Naive thymus-derived CD8-positive, alpha-beta T cell (primary cell): ENCODE data around the gene OR13A1. TPM values are rescaled to one million over a fixed set of nuclear protein-coding genes. Genes with fewer than 3 reads are reported as not detected.
"Not testable (repeated sequence)": the region's sequence is repeated elsewhere in the genome, so short reads cannot be mapped to it uniquely, and the experiment has no call there.

Source experiments
- ATAC-seq, 2 donors: fragments of 150-1000 bp; cut with Tn5 transposase in 1 of 2; sonication (Bioruptor Pico), chemical (Tn5 transposase) in 1 of 2; 1 replicate in 1 of 2; 2 replicates in 1 of 2; pipeline ENCODE4 v1.10.0; 2021; ENCODE audit warnings: mild to moderate bottlenecking in 2 of 2, moderate library complexity in 2 of 2
- POLR2A ChIA-PET: fragments of 350-600 bp; sonication (Branson Sonifier 250); formaldehyde crosslinking; loops from one replicate; lab custom pipeline; 2021; ENCODE audit warnings: antibody characterized with exemption; lab: Charles Lee
- DNase-seq, 10 donors: peaks; one replicate each; pipeline versions ENCODE4 v3.0.0 to v3.0.0-alpha.2; 2020 to 2022
- H3K27ac Mint-ChIP-seq, 10 donors: one replicate each; pipeline ENCODE4 v1.8.0; 2020 to 2022; ENCODE audit warnings: mild to moderate bottlenecking in 10 of 10, mixed read lengths in 10 of 10, moderate library complexity in 4 of 10, inconsistent platforms in 1 of 10
- H3K27me3 Mint-ChIP-seq, 5 donors: one replicate each; pipeline ENCODE4 v1.8.0; 2021 to 2022; ENCODE audit warnings: mixed read lengths in 5 of 5
- H3K36me3 Mint-ChIP-seq, 3 donors: one replicate each; pipeline ENCODE4 v1.8.0; 2020 to 2022; ENCODE audit warnings: mixed read lengths in 3 of 3, mild to moderate bottlenecking in 2 of 3, inconsistent platforms in 1 of 3
- H3K4me1 Mint-ChIP-seq, 4 donors: one replicate each; pipeline ENCODE4 v1.8.0; 2021 to 2022; ENCODE audit warnings: mixed read lengths in 4 of 4
- H3K4me3 Mint-ChIP-seq, 10 donors: one replicate each; pipeline ENCODE4 v1.8.0; 2020 to 2022; ENCODE audit warnings: mild to moderate bottlenecking in 10 of 10, mixed read lengths in 10 of 10, moderate library complexity in 6 of 10, inconsistent platforms in 1 of 10
- H3K9me3 Mint-ChIP-seq, 9 donors: one replicate each; pipeline ENCODE4 v1.8.0; 2020 to 2022; ENCODE audit warnings: mixed read lengths in 9 of 9, mild to moderate bottlenecking in 3 of 9, inconsistent platforms in 1 of 9, moderate library complexity in 1 of 9
- polyA plus RNA-seq, 3 donors: library from polyadenylated mRNA; unstranded; fragments of 300-500 nt; fragmentation: Illumina TruSeq; gene quantifications; one replicate each; pipeline ENCODE4 v1.2.3, GENCODE V29; 2021
- total RNA-seq, 8 experiments: library from RNA in 2 of 8; stranded (reverse) in 2 of 8; gene quantifications; one replicate each; pipeline ENCODE4 v1.2.3 and lab custom pipeline; 2021 to 2026

The OR13A1 gene
- total and polyA plus RNA-seq, 5 experiments from 2014 or later, result 0.15 to 0.29 TPM; not detected in 3

DNA sequence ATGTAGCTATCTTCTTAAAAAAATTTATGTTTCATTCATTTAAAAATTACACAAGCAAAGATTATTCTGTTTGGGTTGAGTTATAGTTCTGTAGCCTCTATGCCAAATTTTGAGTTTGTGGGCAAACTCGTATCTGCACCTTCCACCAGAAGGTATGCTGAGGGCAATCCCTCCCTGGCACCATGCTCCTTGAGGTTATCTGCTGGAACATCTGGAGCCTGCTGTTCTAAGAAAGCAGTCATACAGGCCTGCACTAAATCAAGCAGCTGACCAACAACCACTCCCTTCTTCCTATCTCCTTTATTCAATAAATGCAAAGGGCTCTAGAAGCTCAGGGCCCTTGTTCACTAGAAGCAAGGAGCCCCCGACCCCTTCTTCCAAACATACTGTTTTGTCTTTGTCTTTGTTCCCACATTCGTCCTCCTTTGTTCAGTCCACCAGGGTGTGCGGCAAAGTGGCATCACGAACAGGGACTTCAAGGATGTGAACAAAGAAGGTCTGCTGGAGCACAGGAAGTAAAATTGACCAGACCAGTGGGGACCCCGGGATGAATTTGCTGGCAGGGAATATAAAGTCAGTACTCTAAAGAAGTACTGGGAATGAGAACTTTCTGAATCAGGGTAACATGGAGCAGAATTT lies 36.4 kb downstream of the OR13A1 start:
- POLR2A ChIA-PET, result no interaction called here
- no peak for ATAC-seq
- Mint-ChIP-seq H3K27me3 (peaks cover 0 to 2% (median 0%) of the 10 kb centered on the region in 5 donors), H3K27ac (no peak overlapping the region), H3K4me1 (no peaks in the 10 kb centered on the region), H3K36me3 (no peaks in the 10 kb centered on the region), H3K9me3 (no peaks in the 10 kb centered on the region), H3K4me3 (no peak overlapping the region)
- DNase-seq, result no peak

- ATAC-seq, POLR2A ChIA-PET, H3K9me3 Mint-ChIP-seq: not testable (repeated sequence)
Observed at GRCh38 chr10:45276146-45276545, 39.3 kb downstream of the OR13A1 start.

GRCh38 chr10:45274364-45274763 lies 41.0 kb downstream of the OR13A1 start:
- ATAC-seq (no peak), DNase-seq (no peak)
- POLR2A ChIA-PET, result no interaction called here
- no peaks in the 10 kb centered on the region for H3K36me3 Mint-ChIP-seq
- no peaks in the 10 kb centered on the region for H3K4me1 Mint-ChIP-seq
- peaks cover 0 to 5% (median 0%) of the 10 kb centered on the region in 5 donors for H3K27me3 Mint-ChIP-seq
- peaks cover 0 to 12% (median 0%) of the 10 kb centered on the region in 9 donors for H3K9me3 Mint-ChIP-seq
- no peak overlapping the region for H3K4me3 Mint-ChIP-seq
- no peak overlapping the region for H3K27ac Mint-ChIP-seq

More at GRCh38 chr10:45276146-45276545, 39.3 kb downstream of the OR13A1 start:
- not testable (repeated sequence) for H3K27ac Mint-ChIP-seq, H3K27me3 Mint-ChIP-seq, H3K4me1 Mint-ChIP-seq, H3K36me3 Mint-ChIP-seq, H3K4me3 Mint-ChIP-seq, DNase-seq

DNA sequence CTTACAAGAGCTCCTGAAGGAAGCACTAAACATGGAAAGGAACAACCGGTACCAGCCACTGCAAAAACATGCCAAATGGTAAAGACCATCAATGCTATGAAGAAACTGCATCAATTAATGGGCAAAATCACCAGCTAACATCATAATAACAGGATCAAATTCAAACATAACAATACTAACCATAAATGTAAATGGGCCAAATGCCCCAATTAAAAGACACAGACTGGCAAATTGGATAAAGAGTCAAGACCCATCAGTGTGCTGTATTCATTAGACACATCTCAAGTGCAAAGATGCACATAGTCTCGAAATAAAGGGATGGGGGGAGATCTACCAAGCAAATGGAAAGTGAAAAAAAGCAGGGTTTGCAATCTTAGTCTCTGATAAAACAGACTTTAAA lies 47.6 kb downstream of the OR13A1 start:
- H3K36me3 Mint-ChIP-seq, DNase-seq, H3K4me1 Mint-ChIP-seq, ATAC-seq, POLR2A ChIA-PET, H3K4me3 Mint-ChIP-seq, H3K27ac Mint-ChIP-seq: not testable (repeated sequence)
- H3K9me3 Mint-ChIP-seq, result peaks cover 0 to 36% (median 4%) of the 10 kb centered on the region in 9 donors
- H3K27me3 Mint-ChIP-seq, result peaks cover under 1 to 28% (median 15%) of the 10 kb centered on the region in 5 donors

GRCh38 chr10:45265996-45266395 lies 49.4 kb downstream of the OR13A1 start:
- no peaks in the 10 kb centered on the region for H3K4me1 Mint-ChIP-seq
- H3K4me3 Mint-ChIP-seq, result no peak overlapping the region
- peaks cover 0 to 36% (median 4%) of the 10 kb centered on the region in 9 donors for H3K9me3 Mint-ChIP-seq
- peaks cover 10 to 44% (median 19%) of the 10 kb centered on the region in 5 donors for H3K27me3 Mint-ChIP-seq
- no peak for ATAC-seq
- H3K27ac Mint-ChIP-seq, result no peak overlapping the region
- POLR2A ChIA-PET, result no interaction called here
- no peak for DNase-seq
- H3K36me3 Mint-ChIP-seq, result peaks cover 0 to 2% (median 0%) of the 10 kb centered on the region in 3 donors

DNA sequence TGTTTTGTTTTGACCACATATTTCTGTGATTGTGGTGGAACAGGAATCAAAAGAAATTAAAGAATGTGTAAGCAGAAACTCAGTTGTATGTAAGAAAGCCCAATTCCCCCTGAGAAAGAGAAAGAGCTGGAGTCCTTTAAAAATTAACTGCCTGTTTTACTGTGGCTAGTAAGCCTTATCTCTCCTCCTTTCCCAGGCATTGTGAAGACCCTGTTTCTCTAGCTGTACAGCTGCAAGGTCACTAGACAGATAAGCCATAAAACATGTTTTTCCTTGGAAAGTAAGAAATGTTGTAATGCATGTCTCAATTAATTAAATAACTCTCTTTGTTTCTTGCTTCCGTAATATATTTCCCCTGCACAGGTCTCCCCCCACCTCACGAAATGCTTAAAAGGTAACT lies 53.5 kb downstream of the OR13A1 start:
- peaks cover 0 to 15% (median 3%) of the 10 kb centered on the region in 9 donors for H3K9me3 Mint-ChIP-seq
- no peak overlapping the region for H3K4me3 Mint-ChIP-seq
- H3K36me3 Mint-ChIP-seq, result peaks cover 0 to 2% (median 0%) of the 10 kb centered on the region in 3 donors
- no peak for ATAC-seq
- H3K27ac Mint-ChIP-seq, result no peak overlapping the region
- DNase-seq, result no peak
- H3K27me3 Mint-ChIP-seq, result peaks cover 2 to 40% (median 23%) of the 10 kb centered on the region in 5 donors
- H3K4me1 Mint-ChIP-seq, result no peaks in the 10 kb centered on the region
- POLR2A ChIA-PET, result no interaction called here

GRCh38 chr10:45261243-45261775 lies 54.1 kb downstream of the OR13A1 start:
- Mint-ChIP-seq H3K9me3 (peaks cover 0 to 15% (median 3%) of the 10 kb centered on the region in 9 donors), H3K27ac (no peak overlapping the region)
- DNase-seq, result no peak

DNA sequence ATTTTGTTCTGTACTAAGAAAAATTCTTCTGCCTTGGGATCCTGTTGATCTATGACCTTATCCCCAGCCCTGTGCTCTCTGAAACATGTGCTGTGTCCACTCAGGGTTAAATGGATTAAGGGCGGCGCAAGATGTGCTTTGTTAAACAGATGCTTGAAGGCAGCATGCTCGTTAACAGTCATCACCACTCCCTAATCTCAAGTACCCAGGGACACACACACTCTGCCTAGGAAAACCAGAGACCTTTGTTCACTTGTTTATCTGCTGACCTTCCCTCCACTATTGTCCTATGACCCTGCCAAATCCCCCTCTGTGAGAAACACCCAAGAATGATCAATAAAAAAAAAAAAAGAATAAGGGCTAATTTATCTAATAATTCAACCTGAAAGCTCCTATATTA lies 54.8 kb downstream of the OR13A1 start:
- Mint-ChIP-seq H3K9me3 (peaks cover 0 to 14% (median 3%) of the 10 kb centered on the region in 9 donors), H3K27me3 (peaks cover 0 to 39% (median 23%) of the 10 kb centered on the region in 5 donors)
- not testable (repeated sequence) for H3K27ac Mint-ChIP-seq, H3K36me3 Mint-ChIP-seq, DNase-seq, H3K4me3 Mint-ChIP-seq, H3K4me1 Mint-ChIP-seq, ATAC-seq
- POLR2A ChIA-PET, result interaction anchor here (0.6 kb wide), 1 partner anchor 11 kb away, joined by 3 read pairs; no protein-coding TSS in a partner anchor

More at GRCh38 chr10:45261243-45261775, 54.1 kb downstream of the OR13A1 start:
- peaks cover 0 to 2% (median 0%) of the 10 kb centered on the region in 3 donors for H3K36me3 Mint-ChIP-seq
- no peak overlapping the region for H3K4me3 Mint-ChIP-seq
- peaks cover 0 to 40% (median 23%) of the 10 kb centered on the region in 5 donors for H3K27me3 Mint-ChIP-seq
- ATAC-seq, result no peak
- POLR2A ChIA-PET, result interaction anchor here (0.6 kb wide), 1 partner anchor 11 kb away, joined by 3 read pairs; no protein-coding TSS in a partner anchor
- no peaks in the 10 kb centered on the region for H3K4me1 Mint-ChIP-seq

GRCh38 chr10:45259786-45260495 lies 55.5 kb downstream of the OR13A1 start:
- H3K9me3 Mint-ChIP-seq, POLR2A ChIA-PET, H3K4me3 Mint-ChIP-seq, ATAC-seq, DNase-seq, H3K36me3 Mint-ChIP-seq, H3K4me1 Mint-ChIP-seq, H3K27ac Mint-ChIP-seq: not testable (repeated sequence)
- peaks cover 0 to 32% (median 18%) of the 10 kb centered on the region in 5 donors for H3K27me3 Mint-ChIP-seq

GRCh38 chr10:45257600-45257999 lies 57.8 kb downstream of the OR13A1 start:
- no peak for DNase-seq
- peaks cover 0 to 19% (median 14%) of the 10 kb centered on the region in 5 donors for H3K27me3 Mint-ChIP-seq
- POLR2A ChIA-PET, result interaction anchor here (0.7 kb wide), 1 partner anchor 265 kb away, joined by 9 read pairs; no protein-coding TSS in a partner anchor
- H3K36me3 Mint-ChIP-seq, result no peaks in the 10 kb centered on the region
- peaks cover 0 to 2% (median 0%) of the 10 kb centered on the region in 4 donors for H3K4me1 Mint-ChIP-seq
- no peaks in the 10 kb centered on the region for H3K9me3 Mint-ChIP-seq
- ATAC-seq, result no peak
- H3K27ac Mint-ChIP-seq, result no peak overlapping the region
- no peak overlapping the region for H3K4me3 Mint-ChIP-seq

- POLR2A ChIA-PET, result no interaction called here
- Mint-ChIP-seq H3K9me3 (no peaks in the 10 kb centered on the region), H3K27ac (no peak overlapping the region), H3K4me3 (no peak overlapping the region), H3K27me3 (peaks cover 0 to 8% (median 4%) of the 10 kb centered on the region in 5 donors), H3K36me3 (no peaks in the 10 kb centered on the region), H3K4me1 (peaks cover 0 to 2% (median 0%) of the 10 kb centered on the region in 4 donors)
- no peak for DNase-seq
- ATAC-seq, result no peak
Observed at GRCh38 chr10:45256246-45256645, 59.2 kb downstream of the OR13A1 start.

DNA sequence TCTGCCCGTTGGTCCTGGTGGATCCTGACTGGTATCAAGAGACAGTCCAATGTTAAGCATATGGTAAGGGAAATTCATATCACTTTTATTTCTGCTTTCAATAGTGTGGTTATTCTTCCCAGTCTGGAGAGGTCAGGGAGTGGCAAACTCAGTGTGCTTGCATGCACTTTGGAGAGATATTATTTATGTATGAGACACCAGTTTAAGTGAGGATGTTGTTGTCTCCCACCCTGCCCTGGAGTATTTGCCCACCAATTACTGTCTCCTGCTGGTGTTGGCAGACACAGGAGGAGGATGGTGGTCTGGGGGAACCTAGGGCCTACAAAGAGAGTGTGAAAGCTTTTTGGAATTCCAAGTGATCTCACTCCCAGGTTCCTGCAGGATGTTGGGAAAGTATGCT lies 59.7 kb downstream of the OR13A1 start:
- no peak for ATAC-seq
- DNase-seq, result no peak
- Mint-ChIP-seq H3K27me3 (peaks cover 0 to 8% (median 0%) of the 10 kb centered on the region in 5 donors), H3K36me3 (no peaks in the 10 kb centered on the region), H3K4me3 (no peak overlapping the region), H3K9me3 (no peaks in the 10 kb centered on the region), H3K4me1 (peaks cover 0 to 5% (median 1%) of the 10 kb centered on the region in 4 donors), H3K27ac (no peak overlapping the region)
- POLR2A ChIA-PET, result no interaction called here

DNA sequence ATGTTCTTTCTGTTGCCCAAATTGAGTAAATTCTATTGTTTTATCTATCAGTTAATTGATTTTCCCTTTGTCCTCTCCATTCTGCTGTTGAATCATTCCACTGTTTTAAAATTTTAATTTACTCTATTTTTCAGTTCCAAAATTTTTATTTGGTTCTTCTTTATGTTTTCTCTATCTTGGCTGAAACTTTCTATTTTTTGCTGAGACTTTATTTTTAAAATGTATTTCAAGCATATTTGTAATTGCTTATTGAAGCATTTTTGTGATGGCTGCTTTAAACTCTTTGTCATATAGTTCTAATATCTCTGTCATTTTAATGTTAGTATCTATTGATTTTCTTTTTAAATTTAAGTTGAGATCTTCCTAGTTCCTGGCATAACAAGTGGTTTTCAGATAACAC lies 60.5 kb downstream of the OR13A1 start:
- POLR2A ChIA-PET, result no interaction called here
- Mint-ChIP-seq H3K27me3 (peaks cover 0 to 11% (median 3%) of the 10 kb centered on the region in 5 donors), H3K4me3 (no peak overlapping the region), H3K4me1 (peaks cover 0 to 14% (median 4%) of the 10 kb centered on the region in 4 donors), H3K36me3 (no peaks in the 10 kb centered on the region), H3K9me3 (no peaks in the 10 kb centered on the region), H3K27ac (no peak overlapping the region)
- DNase-seq (no peak), ATAC-seq (no peak)
